ENCODE data around the gene FGD6. TPM values are rescaled to one million over a fixed set of nuclear protein-coding genes. Genes with fewer than 3 reads are reported as not detected.

The FGD6 gene
- total and polyA plus RNA-seq, 2 of the 4 experiments (the other 2 are of a cell fraction): 2.6 to 9.5 TPM

DNA sequence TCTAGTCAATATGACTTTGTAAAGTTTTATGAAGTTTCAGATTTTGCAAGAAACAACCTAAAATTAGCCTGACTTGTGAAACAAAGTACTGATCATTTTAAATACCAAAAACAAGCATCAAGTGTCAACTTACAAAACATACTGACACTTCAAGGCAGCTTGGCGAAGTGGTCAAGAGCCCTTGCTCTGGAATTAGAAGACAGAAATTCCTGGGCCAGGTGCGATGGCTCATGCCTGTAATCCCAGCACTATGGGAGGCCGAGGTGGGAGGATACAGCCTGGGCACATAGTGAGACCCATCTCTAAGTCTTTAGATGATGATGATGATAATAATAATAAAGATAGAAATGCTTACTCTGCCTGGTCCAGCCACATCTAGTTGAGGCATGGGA lies 98.5 kb downstream of the FGD6 start:
- Histone ChIP-seq H4K5ac (ENCODE audit: low read depth, low read length) (peak overlapping the region; percentile 90), H3K36me3 (ENCODE audit: control insufficient read depth, insufficient read depth, low read length) (no peaks in the 10 kb centered on the region), H3K27ac (ENCODE audit: insufficient read depth, low read length) (peak overlapping the region; percentile 80), H3K14ac (replicated peaks; ENCODE audit: low read depth, low read length) (peak overlapping the region; percentile 62; the same call in 1 of the 2 replicates), H4K91ac (ENCODE audit: insufficient read depth, low read depth, low read length) (peak overlapping the region; percentile 45; the same call in 1 of the 2 replicates), H4K8ac (ENCODE audit: low read depth in 2 of 2, low read length in 2 of 2) (peak overlapping the region; percentile 15 to 74; a peak in 2 of 4 replicates), H2BK20ac (ENCODE audit: low read depth, low read length) (peak overlapping the region; percentile 45), H3K4ac (ENCODE audit: low read depth, low read length) (peak overlapping the region; percentile 45), H2BK120ac (ENCODE audit: low read depth, low read length) (peak overlapping the region; percentile 66), H2AK5ac (ENCODE audit: low read depth, low read length) (peak overlapping the region; percentile 62; the same call in 1 of the 2 replicates), H4K20me1 (ENCODE audit: insufficient read depth, low read length) (no peaks in the 10 kb centered on the region), H3K9me1 (ENCODE audit: insufficient read depth, low read length) (no peaks in the 10 kb centered on the region), H3K9ac (ENCODE audit: low read depth, low read length) (no peak overlapping the region), H2AFZ (replicated peaks; ENCODE audit: low read length, poor library complexity) (peak overlapping the region; percentile 60), H3K79me1 (ENCODE audit: low read depth in 1 of 2, low read length in 2 of 2) (no peaks in the 10 kb centered on the region; a peak in 1 of 4 replicates), H3K18ac (ENCODE audit: low read depth, low read length) (peak overlapping the region; percentile 94), H2BK15ac (ENCODE audit: low read depth, low read length) (peak overlapping the region; percentile 52; the same call in 1 of the 3 replicates), H3K27me3 (ENCODE audit: control insufficient read depth, insufficient read depth, low read length) (no peaks in the 10 kb centered on the region), H3K4me1 (ENCODE audit: control insufficient read depth, insufficient read depth, low read length) (peaks cover 15% of the 10 kb centered on the region), H3K23ac (ENCODE audit: low read depth, low read length) (peak overlapping the region; percentile 29; the same call in 1 of the 2 replicates), H3K4me2 (ENCODE audit: low read depth, low read length) (peak overlapping the region; percentile 51), H2BK5ac (ENCODE audit: low read depth, low read length, poor library complexity, severe bottlenecking) (peak overlapping the region; percentile 91), H3K56ac (ENCODE audit: extremely low read depth, insufficient read depth, low read length) (0 out of 2 replicates have a peak overlapping the region, but pooled peaks have one; percentile 13), H3K9me3 (ENCODE audit: control insufficient read depth, insufficient read depth, low read length) (no peaks in the 10 kb centered on the region), H3K4me3 (ENCODE audit: insufficient read depth, low read depth, low read length) (no peak overlapping the region), H2AK9ac (replicated peaks; ENCODE audit: low read depth, low read length, poor library complexity) (peak overlapping the region; percentile 62)
- ChIA-PET POLR2A (ENCODE audit: unreplicated experiment) (no interaction called here), CTCF (no interaction called here)
- in situ Hi-C loops (cut with MboI; ENCODE audit: low sequenced_read_pairs) (loop anchor here (5.0 kb wide), 1 partner anchor 219 kb away; no protein-coding TSS in a partner anchor), dilution Hi-C loops (cut with HindIII; ENCODE audit: low sequenced_read_pairs, unreplicated experiment) (no loop called here), intact Hi-C loops (cut with micrococcal nuclease) (loop anchor here (2.0 to 5.0 kb wide), 2 partner anchors 354 to 416 kb away; partner anchors contain the start of gene METAP2)
- DNase-seq: peak; percentile 24
- BruUV-seq (replicated peaks): no TSS peak
- TF ChIP-seq RCOR1 (IDR thresholded peaks at IDR 0.05; ENCODE audit: insufficient replicate concordance, low read length) (no peak), CHD1 (IDR thresholded peaks at IDR 0.05; ENCODE audit: low read depth, low read length) (no peak), RAD21 (IDR thresholded peaks at IDR 0.05; ENCODE audit: low read length) (no peak), CEBPB (IDR thresholded peaks at IDR 0.05; ENCODE audit: low read depth, low read length) (no peak), NFE2L2 (IDR thresholded peaks at IDR 0.05; ENCODE audit: low read depth, low read length) (no peak), SMC3 (IDR thresholded peaks at IDR 0.05; ENCODE audit: low read depth, low read length) (no peak), POLR2A (IDR thresholded peaks at IDR 0.05; ENCODE audit: low read depth, low read length) (no peak), FOS (IDR thresholded peaks at IDR 0.05; ENCODE audit: low read depth, low read length) (no peak), MXI1 (IDR thresholded peaks at IDR 0.05; ENCODE audit: borderline replicate concordance, low read depth, low read length) (no peak), MAFK (IDR thresholded peaks at IDR 0.05; ENCODE audit: low read depth, low read length) (no peak), BHLHE40 (IDR thresholded peaks at IDR 0.05; ENCODE audit: low read depth, low read length) (no peak), MAZ (IDR thresholded peaks at IDR 0.05; ENCODE audit: borderline replicate concordance, low read depth, low read length) (no peak), RFX5 (IDR thresholded peaks at IDR 0.05; ENCODE audit: low read depth, low read length) (no peak)
- TF ChIP-seq, protein P1, sequence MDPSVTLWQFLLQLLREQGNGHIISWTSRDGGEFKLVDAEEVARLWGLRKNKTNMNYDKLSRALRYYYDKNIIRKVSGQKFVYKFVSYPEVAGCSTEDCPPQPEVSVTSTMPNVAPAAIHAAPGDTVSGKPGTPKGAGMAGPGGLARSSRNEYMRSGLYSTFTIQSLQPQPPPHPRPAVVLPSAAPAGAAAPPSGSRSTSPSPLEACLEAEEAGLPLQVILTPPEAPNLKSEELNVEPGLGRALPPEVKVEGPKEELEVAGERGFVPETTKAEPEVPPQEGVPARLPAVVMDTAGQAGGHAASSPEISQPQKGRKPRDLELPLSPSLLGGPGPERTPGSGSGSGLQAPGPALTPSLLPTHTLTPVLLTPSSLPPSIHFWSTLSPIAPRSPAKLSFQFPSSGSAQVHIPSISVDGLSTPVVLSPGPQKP (IDR thresholded peaks at IDR 0.05; ENCODE audit: borderline replicate concordance, low read depth, low read length): no peak
- TF ChIP-seq, protein P2, sequence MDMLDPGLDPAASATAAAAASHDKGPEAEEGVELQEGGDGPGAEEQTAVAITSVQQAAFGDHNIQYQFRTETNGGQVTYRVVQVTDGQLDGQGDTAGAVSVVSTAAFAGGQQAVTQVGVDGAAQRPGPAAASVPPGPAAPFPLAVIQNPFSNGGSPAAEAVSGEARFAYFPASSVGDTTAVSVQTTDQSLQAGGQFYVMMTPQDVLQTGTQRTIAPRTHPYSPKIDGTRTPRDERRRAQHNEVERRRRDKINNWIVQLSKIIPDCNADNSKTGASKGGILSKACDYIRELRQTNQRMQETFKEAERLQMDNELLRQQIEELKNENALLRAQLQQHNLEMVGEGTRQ (IDR thresholded peaks at IDR 0.05; ENCODE audit: low read depth, low read length): no peak
- TF ChIP-seq, protein P3, sequence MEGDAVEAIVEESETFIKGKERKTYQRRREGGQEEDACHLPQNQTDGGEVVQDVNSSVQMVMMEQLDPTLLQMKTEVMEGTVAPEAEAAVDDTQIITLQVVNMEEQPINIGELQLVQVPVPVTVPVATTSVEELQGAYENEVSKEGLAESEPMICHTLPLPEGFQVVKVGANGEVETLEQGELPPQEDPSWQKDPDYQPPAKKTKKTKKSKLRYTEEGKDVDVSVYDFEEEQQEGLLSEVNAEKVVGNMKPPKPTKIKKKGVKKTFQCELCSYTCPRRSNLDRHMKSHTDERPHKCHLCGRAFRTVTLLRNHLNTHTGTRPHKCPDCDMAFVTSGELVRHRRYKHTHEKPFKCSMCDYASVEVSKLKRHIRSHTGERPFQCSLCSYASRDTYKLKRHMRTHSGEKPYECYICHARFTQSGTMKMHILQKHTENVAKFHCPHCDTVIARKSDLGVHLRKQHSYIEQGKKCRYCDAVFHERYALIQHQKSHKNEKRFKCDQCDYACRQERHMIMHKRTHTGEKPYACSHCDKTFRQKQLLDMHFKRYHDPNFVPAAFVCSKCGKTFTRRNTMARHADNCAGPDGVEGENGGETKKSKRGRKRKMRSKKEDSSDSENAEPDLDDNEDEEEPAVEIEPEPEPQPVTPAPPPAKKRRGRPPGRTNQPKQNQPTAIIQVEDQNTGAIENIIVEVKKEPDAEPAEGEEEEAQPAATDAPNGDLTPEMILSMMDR (conservative IDR thresholded peaks at IDR 0.05; ENCODE audit: low read depth, low read length): no peak
- 60% methylated on average over 1 of the region's 3 CpGs; no CpG with 5 or more reads in 1 of the 2 experiments for WGBS, 2 experiments (ENCODE audit: extremely low coverage in 2 of 2, insufficient read length in 1 of 2)
- peak; percentile 16 for ATAC-seq (ENCODE audit: low read depth)

Measured in IMR-90 (cell line).